WTC11 (cell line): ENCODE results near the gene MBD2.

ENCODE experiments used
- SMAD4 ChIP-seq: sonication (generic); formaldehyde crosslinking; IDR thresholded peaks from 2 replicates; pipeline ENCODE4 v1.8.0; 2022; ENCODE audit warnings: mild to moderate bottlenecking, missing genetic modification reagents
- TF ChIP-seq, protein P1 (sequence below): fragments of 200-600 bp; IDR thresholded peaks from 2 replicates; pipeline ENCODE4 v1.8.0; 2022; ENCODE audit warnings: antibody characterized with exemption
- TF ChIP-seq, protein P2 (sequence below): sonication (generic); formaldehyde crosslinking; IDR thresholded peaks from 2 replicates; pipeline ENCODE4 v1.8.1; 2023; ENCODE audit warnings: mild to moderate bottlenecking, missing genetic modification reagents, borderline replicate concordance

DNA sequence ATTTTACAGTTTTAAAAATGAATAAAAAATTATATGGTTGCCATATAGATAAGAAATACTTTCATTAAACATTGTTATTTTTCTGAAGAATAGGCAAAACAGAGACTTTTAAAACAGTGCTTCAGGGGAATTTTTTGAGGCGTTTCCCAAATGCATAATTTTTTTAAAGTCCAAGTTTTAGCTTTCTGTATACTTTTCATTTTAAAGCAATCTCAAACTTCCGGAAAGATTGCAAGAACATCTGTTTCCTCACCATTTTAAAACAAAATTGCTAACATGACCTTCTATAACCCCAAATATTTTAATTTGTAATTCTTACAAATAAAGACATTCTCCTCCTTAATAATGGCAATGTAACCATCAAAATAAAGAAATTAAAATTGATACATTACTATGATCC lies 15.1 kb upstream of the MBD2 start:
- TF ChIP-seq, protein P1, sequence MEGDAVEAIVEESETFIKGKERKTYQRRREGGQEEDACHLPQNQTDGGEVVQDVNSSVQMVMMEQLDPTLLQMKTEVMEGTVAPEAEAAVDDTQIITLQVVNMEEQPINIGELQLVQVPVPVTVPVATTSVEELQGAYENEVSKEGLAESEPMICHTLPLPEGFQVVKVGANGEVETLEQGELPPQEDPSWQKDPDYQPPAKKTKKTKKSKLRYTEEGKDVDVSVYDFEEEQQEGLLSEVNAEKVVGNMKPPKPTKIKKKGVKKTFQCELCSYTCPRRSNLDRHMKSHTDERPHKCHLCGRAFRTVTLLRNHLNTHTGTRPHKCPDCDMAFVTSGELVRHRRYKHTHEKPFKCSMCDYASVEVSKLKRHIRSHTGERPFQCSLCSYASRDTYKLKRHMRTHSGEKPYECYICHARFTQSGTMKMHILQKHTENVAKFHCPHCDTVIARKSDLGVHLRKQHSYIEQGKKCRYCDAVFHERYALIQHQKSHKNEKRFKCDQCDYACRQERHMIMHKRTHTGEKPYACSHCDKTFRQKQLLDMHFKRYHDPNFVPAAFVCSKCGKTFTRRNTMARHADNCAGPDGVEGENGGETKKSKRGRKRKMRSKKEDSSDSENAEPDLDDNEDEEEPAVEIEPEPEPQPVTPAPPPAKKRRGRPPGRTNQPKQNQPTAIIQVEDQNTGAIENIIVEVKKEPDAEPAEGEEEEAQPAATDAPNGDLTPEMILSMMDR = no peak
- TF ChIP-seq SMAD4 (CRISPR knock-in tag) = no peak
- TF ChIP-seq, protein P2, sequence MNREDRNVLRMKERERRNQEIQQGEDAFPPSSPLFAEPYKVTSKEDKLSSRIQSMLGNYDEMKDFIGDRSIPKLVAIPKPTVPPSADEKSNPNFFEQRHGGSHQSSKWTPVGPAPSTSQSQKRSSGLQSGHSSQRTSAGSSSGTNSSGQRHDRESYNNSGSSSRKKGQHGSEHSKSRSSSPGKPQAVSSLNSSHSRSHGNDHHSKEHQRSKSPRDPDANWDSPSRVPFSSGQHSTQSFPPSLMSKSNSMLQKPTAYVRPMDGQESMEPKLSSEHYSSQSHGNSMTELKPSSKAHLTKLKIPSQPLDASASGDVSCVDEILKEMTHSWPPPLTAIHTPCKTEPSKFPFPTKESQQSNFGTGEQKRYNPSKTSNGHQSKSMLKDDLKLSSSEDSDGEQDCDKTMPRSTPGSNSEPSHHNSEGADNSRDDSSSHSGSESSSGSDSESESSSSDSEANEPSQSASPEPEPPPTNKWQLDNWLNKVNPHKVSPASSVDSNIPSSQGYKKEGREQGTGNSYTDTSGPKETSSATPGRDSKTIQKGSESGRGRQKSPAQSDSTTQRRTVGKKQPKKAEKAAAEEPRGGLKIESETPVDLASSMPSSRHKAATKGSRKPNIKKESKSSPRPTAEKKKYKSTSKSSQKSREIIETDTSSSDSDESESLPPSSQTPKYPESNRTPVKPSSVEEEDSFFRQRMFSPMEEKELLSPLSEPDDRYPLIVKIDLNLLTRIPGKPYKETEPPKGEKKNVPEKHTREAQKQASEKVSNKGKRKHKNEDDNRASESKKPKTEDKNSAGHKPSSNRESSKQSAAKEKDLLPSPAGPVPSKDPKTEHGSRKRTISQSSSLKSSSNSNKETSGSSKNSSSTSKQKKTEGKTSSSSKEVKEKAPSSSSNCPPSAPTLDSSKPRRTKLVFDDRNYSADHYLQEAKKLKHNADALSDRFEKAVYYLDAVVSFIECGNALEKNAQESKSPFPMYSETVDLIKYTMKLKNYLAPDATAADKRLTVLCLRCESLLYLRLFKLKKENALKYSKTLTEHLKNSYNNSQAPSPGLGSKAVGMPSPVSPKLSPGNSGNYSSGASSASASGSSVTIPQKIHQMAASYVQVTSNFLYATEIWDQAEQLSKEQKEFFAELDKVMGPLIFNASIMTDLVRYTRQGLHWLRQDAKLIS (CRISPR knock-in tag) = no peak
